Neural cell (in vitro differentiated cells): ENCODE results near the gene PTTG1. TPM values are rescaled to one million over a fixed set of nuclear protein-coding genes. Genes with fewer than 3 reads are reported as not detected.

Source experiments
- H2AFZ ChIP-seq: fragments of 200-600, 300-800 bp; sonication (generic), shearing (Covaris generic); 2 replicates; pipeline ENCODE4 v1.6.0; 2014; ENCODE audit warnings: low read depth, mild to moderate bottlenecking, antibody characterized with exemption, low read length, moderate library complexity
- H3F3A ChIP-seq: fragments of 200-600 bp; shearing (Covaris generic); 2 replicates; pipeline ENCODE4 v1.6.1; 2016; ENCODE audit warnings: mild to moderate bottlenecking, moderate library complexity, mixed read lengths, antibody characterized with exemption, low read length; ENCODE audit not compliant: insufficient read depth, poor library complexity, severe bottlenecking
- H3K27ac ChIP-seq: fragments of 200-600, 300-800 bp; sonication (generic), shearing (Covaris generic); 2 replicates; pipeline ENCODE4 v1.5.1; 2014; ENCODE audit warnings: mild to moderate bottlenecking, low read length, moderate library complexity
- H3K27me3 ChIP-seq: fragments of 300-800, 200-600 bp; sonication (generic), shearing (Covaris generic); 2 replicates; pipeline ENCODE4 v1.6.0; 2014; ENCODE audit warnings: mild to moderate bottlenecking, low read depth, low read length, moderate library complexity; ENCODE audit not compliant: insufficient read depth
- H3K36me3 ChIP-seq: fragments of 300-800, 200-600 bp; sonication (generic), shearing (Covaris generic); 2 replicates; pipeline ENCODE4 v1.5.1; 2014; ENCODE audit warnings: mild to moderate bottlenecking, antibody characterized with exemption, low read length, moderate library complexity; ENCODE audit not compliant: insufficient read depth
- H3K4me2 ChIP-seq: fragments of 300-800, 200-600 bp; sonication (generic), shearing (Covaris generic); 2 replicates; pipeline ENCODE4 v1.6.0; 2014; ENCODE audit warnings: mild to moderate bottlenecking, low read length
- H3K4me3 ChIP-seq: fragments of 300-800, 200-600 bp; sonication (generic), shearing (Covaris generic); 2 replicates; pipeline ENCODE4 v1.5.1; 2014; ENCODE audit warnings: mild to moderate bottlenecking, low read length, moderate library complexity
- H3K79me2 ChIP-seq: fragments of 200-600 bp; shearing (Covaris generic); replicated peaks from 2 replicates; pipeline ENCODE4 v1.6.0; 2014; ENCODE audit warnings: mild to moderate bottlenecking, low read length, moderate library complexity; ENCODE audit not compliant: insufficient read depth
- H3K9ac ChIP-seq: fragments of 300-800, 200-600 bp; sonication (generic), shearing (Covaris generic); 2 replicates; pipeline ENCODE4 v1.6.1; 2016; ENCODE audit warnings: mild to moderate bottlenecking, low read length, mixed read lengths
- H3K9me2 ChIP-seq: fragments of 200-600 bp; shearing (Covaris generic); 2 replicates; pipeline ENCODE4 v1.6.1; 2016; ENCODE audit warnings: mild to moderate bottlenecking, low read length, mixed read lengths; ENCODE audit not compliant: insufficient read depth
- H3K9me3 ChIP-seq: fragments of 200-600, 300-800 bp; sonication (generic), shearing (Covaris generic); 2 replicates; pipeline ENCODE4 v1.6.1; 2016; ENCODE audit warnings: mild to moderate bottlenecking, mixed run types, low read length, moderate library complexity, mixed read lengths
- H4K20me1 ChIP-seq: fragments of 200-600 bp; shearing (Covaris generic); 2 replicates; pipeline ENCODE4 v1.6.1; 2016; ENCODE audit warnings: mild to moderate bottlenecking, mixed run types; ENCODE audit not compliant: insufficient read depth
- EP300 ChIP-seq: fragments of 450-650 bp; conservative IDR thresholded peaks from 2 replicates; pipeline ENCODE4 v1.6.1; 2014; ENCODE audit warnings: antibody characterized with exemption, mild to moderate bottlenecking, moderate library complexity; ENCODE audit not compliant: poor library complexity, severe bottlenecking
- EZH2 ChIP-seq: fragments of 200-600, 300-800 bp; shearing (Covaris generic), sonication (generic); IDR thresholded peaks from 2 replicates; pipeline ENCODE4 v1.6.1; 2014; ENCODE audit warnings: antibody characterized with exemption, low read length, borderline replicate concordance, mild to moderate bottlenecking; ENCODE audit not compliant: insufficient read depth, poor library complexity, severe bottlenecking
- POLR2AphosphoS5 ChIP-seq: IDR thresholded peaks from 2 replicates; pipeline ENCODE4 v1.6.1; 2012
- TAF1 ChIP-seq: IDR thresholded peaks from 2 replicates; pipeline ENCODE4 v1.6.1; 2012; ENCODE audit warnings: low read depth
- polyA plus RNA-seq: library from polyadenylated mRNA; depleted of rRNA; stranded (reverse); fragments of >200 nt; gene quantifications from 2 replicates; pipeline ENCODE4 v1.2.3, GENCODE V29; 2014
- small RNA-seq, 3 experiments: library from RNA; depleted of rRNA; stranded (forward); fragments of <200 nt; gene quantifications; one replicate each; pipeline ENCODE3, GENCODE V24; 2012
- TF ChIP-seq, protein P1 (sequence below): fragments of 450-650 bp; IDR thresholded peaks from 2 replicates; pipeline ENCODE4 v1.5.1; 2014; ENCODE audit warnings: antibody characterized with exemption, mild to moderate bottlenecking, moderate library complexity; ENCODE audit not compliant: poor library complexity, severe bottlenecking
- TF ChIP-seq, protein P2 (sequence below): IDR thresholded peaks from 2 replicates; pipeline ENCODE4 v1.6.1; 2012; ENCODE audit warnings: borderline replicate concordance

Gene PTTG1
- polyA plus RNA-seq, 1 donor from 2014 or later = 42.6 TPM

DNA sequence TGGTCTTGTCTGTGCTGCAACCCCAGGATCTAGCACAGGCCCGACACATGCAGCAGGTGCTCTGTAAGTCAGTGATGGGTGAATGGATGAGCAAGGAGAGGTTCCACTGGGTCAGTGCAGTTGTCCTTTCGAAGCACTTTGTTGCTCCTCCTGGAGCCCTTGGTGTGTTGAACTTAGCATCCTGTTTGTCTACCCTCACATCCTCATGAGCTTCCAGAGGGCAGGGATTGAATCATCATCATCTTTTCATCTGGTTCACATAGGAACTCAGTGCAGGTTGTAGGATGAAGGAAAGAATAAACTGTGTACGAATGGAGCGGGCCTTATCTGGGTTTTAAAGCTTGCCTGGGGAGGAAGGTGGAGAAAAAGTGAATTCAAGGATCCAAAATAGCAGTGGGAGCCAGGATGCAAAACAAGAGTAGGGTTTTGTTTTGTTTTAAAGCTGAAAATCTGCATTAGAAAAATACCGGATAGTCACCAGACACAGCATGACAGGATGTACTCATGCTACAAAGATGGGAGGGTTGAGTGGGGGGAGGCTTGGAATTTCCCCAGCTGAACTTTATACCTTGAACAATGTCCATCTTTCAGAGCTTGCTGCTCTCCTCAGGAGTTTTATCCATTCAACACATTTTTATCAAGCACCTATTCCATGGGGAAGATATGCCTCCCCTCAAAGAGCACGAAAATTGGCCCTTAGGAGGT, 55.8 kb downstream of the PTTG1 start:
- Histone ChIP-seq H4K20me1 (no peaks in the 10 kb centered on the region), H3K9me3 (no peaks in the 10 kb centered on the region), H3K4me2 (no peak overlapping the region), H3F3A (no peaks in the 10 kb centered on the region), H3K9me2 (no peaks in the 10 kb centered on the region), H3K4me3 (no peak overlapping the region), H3K9ac (no peak overlapping the region), H3K27ac (no peak overlapping the region), H2AFZ (no peak overlapping the region), H3K27me3 (no peaks in the 10 kb centered on the region), H3K36me3 (no peaks in the 10 kb centered on the region), H3K79me2 (no peaks in the 10 kb centered on the region)
- TF ChIP-seq, protein P1, sequence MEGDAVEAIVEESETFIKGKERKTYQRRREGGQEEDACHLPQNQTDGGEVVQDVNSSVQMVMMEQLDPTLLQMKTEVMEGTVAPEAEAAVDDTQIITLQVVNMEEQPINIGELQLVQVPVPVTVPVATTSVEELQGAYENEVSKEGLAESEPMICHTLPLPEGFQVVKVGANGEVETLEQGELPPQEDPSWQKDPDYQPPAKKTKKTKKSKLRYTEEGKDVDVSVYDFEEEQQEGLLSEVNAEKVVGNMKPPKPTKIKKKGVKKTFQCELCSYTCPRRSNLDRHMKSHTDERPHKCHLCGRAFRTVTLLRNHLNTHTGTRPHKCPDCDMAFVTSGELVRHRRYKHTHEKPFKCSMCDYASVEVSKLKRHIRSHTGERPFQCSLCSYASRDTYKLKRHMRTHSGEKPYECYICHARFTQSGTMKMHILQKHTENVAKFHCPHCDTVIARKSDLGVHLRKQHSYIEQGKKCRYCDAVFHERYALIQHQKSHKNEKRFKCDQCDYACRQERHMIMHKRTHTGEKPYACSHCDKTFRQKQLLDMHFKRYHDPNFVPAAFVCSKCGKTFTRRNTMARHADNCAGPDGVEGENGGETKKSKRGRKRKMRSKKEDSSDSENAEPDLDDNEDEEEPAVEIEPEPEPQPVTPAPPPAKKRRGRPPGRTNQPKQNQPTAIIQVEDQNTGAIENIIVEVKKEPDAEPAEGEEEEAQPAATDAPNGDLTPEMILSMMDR = no peak
- TF ChIP-seq TAF1 (no peak), EZH2 (no peak), POLR2AphosphoS5 (no peak)

DNA sequence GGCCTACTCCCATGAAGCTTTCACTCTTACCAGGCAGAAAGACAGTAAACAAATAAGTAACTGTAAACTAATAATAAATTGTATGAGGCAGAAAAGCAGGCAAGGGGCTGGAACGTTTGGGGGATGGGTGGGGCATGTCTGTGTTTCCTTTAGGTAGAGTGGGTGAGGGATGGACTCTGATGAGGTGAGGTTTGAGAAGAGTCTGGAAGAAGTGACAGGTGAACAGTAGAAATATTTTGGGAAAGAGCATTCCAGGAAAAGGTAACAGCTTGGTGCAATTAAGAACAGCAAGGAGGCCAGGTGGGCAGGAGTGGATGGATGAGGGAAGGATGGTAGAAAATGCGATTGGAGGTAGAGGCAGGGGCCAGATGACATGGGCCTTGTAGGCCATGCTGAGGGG, 56.5 kb downstream of the PTTG1 start:
- H3K79me2 ChIP-seq = no peaks in the 10 kb centered on the region
- no peak overlapping the region for H3K4me3 ChIP-seq
- no peaks in the 10 kb centered on the region for H3K9me3 ChIP-seq
- no peaks in the 10 kb centered on the region for H3F3A ChIP-seq
- no peak overlapping the region for H2AFZ ChIP-seq
- TF ChIP-seq EP300 (no peak), TAF1 (no peak)
- TF ChIP-seq, protein P2, sequence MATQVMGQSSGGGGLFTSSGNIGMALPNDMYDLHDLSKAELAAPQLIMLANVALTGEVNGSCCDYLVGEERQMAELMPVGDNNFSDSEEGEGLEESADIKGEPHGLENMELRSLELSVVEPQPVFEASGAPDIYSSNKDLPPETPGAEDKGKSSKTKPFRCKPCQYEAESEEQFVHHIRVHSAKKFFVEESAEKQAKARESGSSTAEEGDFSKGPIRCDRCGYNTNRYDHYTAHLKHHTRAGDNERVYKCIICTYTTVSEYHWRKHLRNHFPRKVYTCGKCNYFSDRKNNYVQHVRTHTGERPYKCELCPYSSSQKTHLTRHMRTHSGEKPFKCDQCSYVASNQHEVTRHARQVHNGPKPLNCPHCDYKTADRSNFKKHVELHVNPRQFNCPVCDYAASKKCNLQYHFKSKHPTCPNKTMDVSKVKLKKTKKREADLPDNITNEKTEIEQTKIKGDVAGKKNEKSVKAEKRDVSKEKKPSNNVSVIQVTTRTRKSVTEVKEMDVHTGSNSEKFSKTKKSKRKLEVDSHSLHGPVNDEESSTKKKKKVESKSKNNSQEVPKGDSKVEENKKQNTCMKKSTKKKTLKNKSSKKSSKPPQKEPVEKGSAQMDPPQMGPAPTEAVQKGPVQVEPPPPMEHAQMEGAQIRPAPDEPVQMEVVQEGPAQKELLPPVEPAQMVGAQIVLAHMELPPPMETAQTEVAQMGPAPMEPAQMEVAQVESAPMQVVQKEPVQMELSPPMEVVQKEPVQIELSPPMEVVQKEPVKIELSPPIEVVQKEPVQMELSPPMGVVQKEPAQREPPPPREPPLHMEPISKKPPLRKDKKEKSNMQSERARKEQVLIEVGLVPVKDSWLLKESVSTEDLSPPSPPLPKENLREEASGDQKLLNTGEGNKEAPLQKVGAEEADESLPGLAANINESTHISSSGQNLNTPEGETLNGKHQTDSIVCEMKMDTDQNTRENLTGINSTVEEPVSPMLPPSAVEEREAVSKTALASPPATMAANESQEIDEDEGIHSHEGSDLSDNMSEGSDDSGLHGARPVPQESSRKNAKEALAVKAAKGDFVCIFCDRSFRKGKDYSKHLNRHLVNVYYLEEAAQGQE = no peak
- no peak overlapping the region for H3K9ac ChIP-seq
- H3K4me2 ChIP-seq = no peak overlapping the region
- no peaks in the 10 kb centered on the region for H3K27me3 ChIP-seq
- H3K9me2 ChIP-seq = no peaks in the 10 kb centered on the region
- H3K36me3 ChIP-seq = no peaks in the 10 kb centered on the region
- H4K20me1 ChIP-seq = no peaks in the 10 kb centered on the region
- H3K27ac ChIP-seq = no peak overlapping the region

Small RNA genes within 50 kb of the gene (small RNA-seq; reads per million reads assigned to genes)
- 0 reads per million in 3 experiments for gene MIR3142

Other genes with a start within 250 kb of the PTTG1 start
- 3.6 TPM in 1 of 2 replicates, not detected in the other for gene FABP6, start 192.3 kb upstream of the PTTG1 start, polyA plus RNA-seq
- gene CCNJL, start 109.3 kb upstream of the PTTG1 start, polyA plus RNA-seq = 0.28 and 0.84 TPM in 2 replicates
- 0.09 TPM in 1 of 2 replicates, not detected in the other for gene C1QTNF2, start 51.2 kb upstream of the PTTG1 start, polyA plus RNA-seq
- gene FAM200C, start 21.8 kb upstream of the PTTG1 start, polyA plus RNA-seq = 21.6 and 22.6 TPM in 2 replicates
- 77.9 and 82.2 TPM in 2 replicates for gene SLU7, start 2.8 kb upstream of the PTTG1 start, polyA plus RNA-seq